Mesothelial cell of epicardium (in vitro differentiated cells): Measurements from ENCODE around the gene GPR32. TPM values are rescaled to one million over a fixed set of nuclear protein-coding genes. Genes with fewer than 3 reads are reported as not detected.

Source experiments
- DNase-seq, 2 experiments: peaks; one replicate each; pipeline ENCODE4 v3.0.0; 2021; ENCODE audit warnings: low spot score in 2 of 2; ENCODE audit not compliant: unreplicated experiment in 2 of 2
- H3K27ac Mint-ChIP-seq: 2 replicates; pipeline ENCODE4 v1.8.0; 2021; ENCODE audit warnings: mixed read lengths
- H3K27me3 Mint-ChIP-seq: 2 replicates; pipeline ENCODE4 v1.8.0; 2021; ENCODE audit warnings: low read depth, mixed read lengths
- H3K36me3 Mint-ChIP-seq: 2 replicates; pipeline ENCODE4 v1.8.0; 2021; ENCODE audit warnings: mixed read lengths
- H3K4me1 Mint-ChIP-seq: 2 replicates; pipeline ENCODE4 v1.8.0; 2021; ENCODE audit warnings: mixed read lengths
- H3K4me3 Mint-ChIP-seq: 2 replicates; pipeline ENCODE4 v1.8.0; 2021; ENCODE audit warnings: mild to moderate bottlenecking, moderate library complexity, mixed read lengths
- H3K9me3 Mint-ChIP-seq: 2 replicates; pipeline ENCODE4 v1.8.0; 2021; ENCODE audit warnings: mixed read lengths
- total RNA-seq: library from RNA; stranded (reverse); gene quantifications from 3 replicates; pipeline ENCODE4 v1.2.1, GENCODE V29; 2021
- TF ChIP-seq, protein P1 (sequence below): fragments of 200-600 bp; sonication (generic); IDR thresholded peaks from one replicate; pipeline ENCODE4 v1.5.0; 2021; ENCODE audit warnings: antibody characterized with exemption; ENCODE audit not compliant: unreplicated experiment

GPR32 gene
- total RNA-seq, 1 donor from 2014 or later, result not detected

DNA sequence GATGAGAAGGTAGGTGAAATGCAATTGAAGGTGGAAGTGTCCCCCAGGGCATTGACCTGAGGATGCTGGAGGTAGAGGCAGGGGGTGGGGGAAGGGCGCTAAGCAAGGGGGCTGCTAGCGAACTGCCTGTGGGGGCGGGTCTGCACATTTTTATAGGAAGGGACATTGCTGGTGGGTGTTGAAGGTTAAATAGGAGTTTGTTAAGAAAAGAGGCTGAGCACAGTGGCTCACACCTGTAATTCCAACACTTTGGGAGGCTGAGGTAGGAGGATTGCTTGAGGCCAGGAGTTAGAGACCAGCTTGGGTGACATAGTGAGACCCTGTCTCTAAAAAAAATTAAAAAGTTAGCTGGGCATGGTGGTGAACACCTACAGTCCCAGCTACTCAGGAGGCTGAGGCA, 14.4 kb downstream of the GPR32 start:
- no peak overlapping the region for H3K4me3 Mint-ChIP-seq
- H3K9me3 Mint-ChIP-seq, result no peaks in the 10 kb centered on the region
- peaks cover 3% of the 10 kb centered on the region for H3K4me1 Mint-ChIP-seq
- H3K36me3 Mint-ChIP-seq, result no peaks in the 10 kb centered on the region
- no peak overlapping the region for H3K27ac Mint-ChIP-seq
- TF ChIP-seq, protein P1, sequence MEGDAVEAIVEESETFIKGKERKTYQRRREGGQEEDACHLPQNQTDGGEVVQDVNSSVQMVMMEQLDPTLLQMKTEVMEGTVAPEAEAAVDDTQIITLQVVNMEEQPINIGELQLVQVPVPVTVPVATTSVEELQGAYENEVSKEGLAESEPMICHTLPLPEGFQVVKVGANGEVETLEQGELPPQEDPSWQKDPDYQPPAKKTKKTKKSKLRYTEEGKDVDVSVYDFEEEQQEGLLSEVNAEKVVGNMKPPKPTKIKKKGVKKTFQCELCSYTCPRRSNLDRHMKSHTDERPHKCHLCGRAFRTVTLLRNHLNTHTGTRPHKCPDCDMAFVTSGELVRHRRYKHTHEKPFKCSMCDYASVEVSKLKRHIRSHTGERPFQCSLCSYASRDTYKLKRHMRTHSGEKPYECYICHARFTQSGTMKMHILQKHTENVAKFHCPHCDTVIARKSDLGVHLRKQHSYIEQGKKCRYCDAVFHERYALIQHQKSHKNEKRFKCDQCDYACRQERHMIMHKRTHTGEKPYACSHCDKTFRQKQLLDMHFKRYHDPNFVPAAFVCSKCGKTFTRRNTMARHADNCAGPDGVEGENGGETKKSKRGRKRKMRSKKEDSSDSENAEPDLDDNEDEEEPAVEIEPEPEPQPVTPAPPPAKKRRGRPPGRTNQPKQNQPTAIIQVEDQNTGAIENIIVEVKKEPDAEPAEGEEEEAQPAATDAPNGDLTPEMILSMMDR, result no peak
- no peak for DNase-seq
- H3K27me3 Mint-ChIP-seq, result peaks cover 41% of the 10 kb centered on the region

DNA sequence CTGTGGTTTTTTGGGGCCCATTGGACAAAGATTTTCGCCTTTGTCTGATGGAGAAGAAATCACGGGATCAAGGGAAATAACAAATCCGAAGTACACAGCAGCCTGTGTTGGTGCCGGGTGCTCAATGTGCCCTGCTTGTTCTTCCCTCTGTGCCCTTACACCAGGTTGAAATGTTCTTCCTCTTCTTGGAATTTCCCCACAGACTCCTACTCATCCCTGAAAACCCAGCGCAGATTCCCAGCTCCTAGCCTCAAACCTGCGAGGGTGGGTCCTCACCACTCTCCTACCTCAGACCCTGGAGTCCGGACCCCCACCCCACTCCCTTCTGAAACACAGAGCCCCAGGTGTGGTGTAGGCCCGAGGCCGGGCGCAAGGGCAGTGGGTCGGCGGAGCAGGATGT, 15.1 kb downstream of the GPR32 start:
- Mint-ChIP-seq H3K4me3 (no peak overlapping the region), H3K27ac (no peak overlapping the region), H3K27me3 (peaks cover 35% of the 10 kb centered on the region), H3K4me1 (peaks cover 3% of the 10 kb centered on the region), H3K36me3 (no peaks in the 10 kb centered on the region), H3K9me3 (no peaks in the 10 kb centered on the region)
- no peak for DNase-seq
- TF ChIP-seq, protein P1, result no peak

DNA sequence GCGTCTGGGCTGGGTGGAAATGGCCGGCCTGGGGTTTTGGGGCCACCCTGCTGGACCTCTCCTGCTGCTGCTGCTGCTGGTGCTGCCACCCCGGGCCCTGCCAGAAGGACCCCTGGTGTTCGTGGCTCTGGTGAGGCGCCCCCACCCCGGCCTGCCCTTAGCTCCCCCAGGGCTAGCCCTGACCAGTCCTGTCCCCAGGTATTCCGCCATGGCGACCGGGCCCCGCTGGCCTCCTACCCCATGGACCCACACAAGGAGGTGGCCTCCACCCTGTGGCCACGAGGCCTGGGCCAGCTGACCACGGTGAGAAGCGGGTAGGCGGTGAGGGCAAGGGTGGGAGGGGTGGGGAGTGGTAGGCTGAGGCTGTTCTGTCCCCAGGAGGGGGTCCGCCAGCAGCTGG, 20.1 kb downstream of the GPR32 start, which contains the start of gene ACP4:
TSS of gene ACP4 (plus strand) at position 20 of the 400 bp plus-strand sequence. CDS start at position 20, 0 bp downstream.
- Mint-ChIP-seq H3K27me3 (no peaks in the 10 kb centered on the region), H3K9me3 (no peaks in the 10 kb centered on the region), H3K36me3 (no peaks in the 10 kb centered on the region), H3K4me3 (no peak within 1 kb of the TSS), H3K27ac (no peak within 1 kb of the TSS), H3K4me1 (peaks cover 4% of the 10 kb centered on the region)
- no peak for DNase-seq
- TF ChIP-seq, protein P1, result no peak

DNA sequence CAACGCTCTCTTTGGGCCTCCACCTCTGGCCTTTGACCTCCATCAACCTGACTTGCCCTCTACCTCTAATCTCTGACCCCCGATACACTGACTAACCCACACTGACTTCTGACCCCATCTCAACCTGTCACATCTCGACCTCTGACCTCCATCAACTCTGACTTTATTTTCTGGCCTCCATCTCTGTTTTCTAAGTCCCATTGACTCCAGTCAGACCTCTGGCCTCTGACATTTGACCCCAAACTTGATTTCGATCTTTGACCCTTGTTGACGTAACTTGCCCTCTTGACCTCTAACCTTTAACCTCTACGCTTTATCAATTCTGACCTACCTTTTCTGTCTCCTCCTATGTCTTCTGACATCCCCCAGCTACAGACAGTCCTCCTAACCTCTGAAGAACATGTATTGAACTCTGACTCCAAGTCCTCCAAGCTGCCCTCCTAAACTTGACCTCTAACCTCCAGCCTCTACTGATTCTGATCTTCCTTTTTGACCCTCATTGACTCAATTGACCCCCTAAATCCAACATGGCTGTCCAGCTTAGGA, 20.7 kb downstream of the GPR32 start:
- Mint-ChIP-seq H3K27me3 (no peaks in the 10 kb centered on the region), H3K4me3 (no peak overlapping the region), H3K36me3 (no peaks in the 10 kb centered on the region), H3K4me1 (peaks cover 4% of the 10 kb centered on the region), H3K27ac (no peak overlapping the region), H3K9me3 (no peaks in the 10 kb centered on the region)
- no peak for DNase-seq
- TF ChIP-seq, protein P1, result no peak

DNA sequence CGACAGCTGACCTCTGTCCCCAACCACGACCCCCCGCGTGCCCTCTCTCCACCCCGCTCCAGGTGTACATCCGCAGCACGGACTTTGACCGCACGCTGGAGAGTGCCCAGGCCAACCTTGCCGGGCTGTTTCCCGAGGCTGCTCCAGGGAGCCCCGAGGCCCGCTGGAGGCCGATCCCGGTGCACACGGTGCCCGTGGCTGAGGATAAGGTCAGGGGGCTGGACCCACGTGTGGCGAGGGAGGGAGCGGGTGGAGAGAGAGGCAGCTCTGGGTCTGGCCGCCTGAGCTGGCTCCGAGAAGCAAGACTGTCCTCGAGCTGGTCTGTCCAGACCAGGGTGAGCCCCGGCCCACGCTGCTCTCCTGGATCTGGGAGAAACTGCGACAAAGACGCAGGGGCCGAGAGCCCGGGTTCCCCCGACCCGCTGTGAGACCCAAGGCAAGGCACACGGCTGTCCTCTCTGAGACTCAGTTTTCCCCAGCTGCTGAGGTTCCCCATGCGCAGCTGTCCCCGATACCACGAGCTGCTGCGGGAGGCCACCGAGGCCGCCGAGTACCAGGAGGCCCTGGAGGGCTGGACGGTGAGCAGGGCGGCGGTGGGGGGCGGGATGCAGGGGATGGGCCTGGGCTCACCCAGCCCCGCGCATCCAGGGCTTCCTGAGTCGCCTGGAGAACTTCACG, 21.5 kb downstream of the GPR32 start:
- Mint-ChIP-seq H3K4me3 (no peak overlapping the region), H3K36me3 (no peaks in the 10 kb centered on the region), H3K4me1 (peaks cover 4% of the 10 kb centered on the region)

More for the DNA sequence above, 21.5 kb downstream of the GPR32 start:
- Mint-ChIP-seq H3K27ac (no peak overlapping the region), H3K9me3 (no peaks in the 10 kb centered on the region), H3K27me3 (no peaks in the 10 kb centered on the region)
- DNase-seq, result no peak
- TF ChIP-seq, protein P1, result no peak
